Activated T-helper 17 cell treated with anti-CD3 and anti-CD28 coated beads, Interleukin-2, amount 50 U/mL, for 72 hours (primary cell): Measurements from ENCODE around the gene MBD5. TPM values are rescaled to one million over a fixed set of nuclear protein-coding genes. Genes with fewer than 3 reads are reported as not detected.
"Not testable (repeated sequence)": the region's sequence is repeated elsewhere in the genome, so short reads cannot be mapped to it uniquely, and the experiment has no call there.

Experiments
- ATAC-seq: fragments of 150-1000 bp; cut with Tn5 transposase; replicated peaks from 2 replicates; pipeline ENCODE4 v1.10.0; 2021; ENCODE audit warnings: mild to moderate bottlenecking, moderate library complexity
- H3K27ac Mint-ChIP-seq: one replicate; pipeline ENCODE4 v1.8.0; 2022; ENCODE audit warnings: mixed read lengths
- H3K27me3 Mint-ChIP-seq: one replicate; pipeline ENCODE4 v1.8.0; 2022; ENCODE audit warnings: mixed read lengths
- H3K36me3 Mint-ChIP-seq: one replicate; pipeline ENCODE4 v1.8.0; 2022; ENCODE audit warnings: low read depth, mild to moderate bottlenecking, mixed read lengths
- H3K4me1 Mint-ChIP-seq: one replicate; pipeline ENCODE4 v1.8.0; 2022; ENCODE audit warnings: mixed read lengths
- H3K4me3 Mint-ChIP-seq: one replicate; pipeline ENCODE4 v1.8.0; 2022; ENCODE audit warnings: mild to moderate bottlenecking, mixed read lengths
- H3K9me3 Mint-ChIP-seq: one replicate; pipeline ENCODE4 v1.8.0; 2022; ENCODE audit warnings: mixed read lengths
- total RNA-seq, 2 donors: library from RNA; stranded (reverse); gene quantifications; one replicate each; pipeline ENCODE4 v1.2.3, GENCODE V29; 2022

The MBD5 gene
- total RNA-seq, 2 donors from 2014 or later: 33.5 to 55.7 TPM

DNA sequence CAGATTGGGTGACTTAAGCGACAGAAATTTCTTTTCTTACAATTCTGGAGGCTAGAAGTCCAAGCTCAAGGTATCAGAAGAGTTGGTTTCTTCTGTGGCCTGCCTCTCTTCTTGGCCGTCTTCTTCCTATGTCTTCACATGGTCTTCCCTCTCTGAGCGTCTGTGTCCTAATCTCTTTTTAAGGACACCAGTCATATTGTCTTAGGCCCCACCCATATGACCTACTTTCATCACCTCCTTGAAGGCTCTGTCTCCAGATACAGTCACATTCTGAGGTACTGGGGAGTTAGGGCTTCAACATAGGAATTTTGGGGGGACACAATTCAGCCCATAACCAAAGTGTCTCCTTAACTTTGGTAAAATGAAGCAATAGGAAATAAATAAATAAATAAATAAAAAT is 512.8 kb downstream of the MBD5 start:
- peak overlapping the region; percentile 57 for H3K27ac Mint-ChIP-seq
- peaks cover 61% of the 10 kb centered on the region for H3K4me1 Mint-ChIP-seq

DNA sequence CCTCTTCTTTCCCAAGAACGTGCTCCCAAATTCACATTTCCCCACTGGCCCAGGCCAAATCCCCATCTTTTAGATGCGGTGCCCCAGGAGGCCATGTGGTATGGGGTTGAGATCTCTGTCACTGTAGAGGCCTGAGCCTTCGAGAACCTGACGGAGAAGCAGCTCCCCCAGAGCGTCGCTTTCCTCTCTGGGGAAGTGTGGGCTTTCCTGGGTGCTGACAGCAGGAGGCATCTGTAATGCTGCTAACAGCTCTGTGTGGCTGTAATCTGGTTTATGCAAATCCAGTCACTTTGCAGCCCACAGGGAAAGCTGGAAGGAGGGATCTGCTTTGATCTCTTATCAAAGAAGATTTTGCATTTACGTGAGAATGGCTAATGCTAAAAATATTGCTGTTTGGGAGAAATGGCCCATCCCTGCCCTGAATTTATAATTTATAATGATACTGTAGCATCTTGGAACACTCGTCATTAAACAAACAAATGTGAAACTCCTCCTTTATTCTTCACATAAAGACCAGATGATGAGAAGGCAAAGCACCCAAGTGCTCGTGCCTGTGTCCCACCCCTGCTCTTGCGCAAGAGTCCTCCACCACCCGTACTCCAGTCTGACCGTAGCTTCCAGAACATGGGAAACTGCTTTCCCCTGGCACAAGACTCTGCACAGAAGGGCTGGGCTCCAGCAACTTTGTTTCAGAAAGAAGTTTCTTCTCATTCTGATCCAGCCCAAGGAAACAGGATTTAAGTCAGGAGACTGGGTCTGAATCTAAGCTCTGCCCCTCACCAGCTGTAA is 513.7 kb downstream of the MBD5 start:
- H3K4me1 Mint-ChIP-seq: peaks cover 51% of the 10 kb centered on the region
- no peaks in the 10 kb centered on the region for H3K36me3 Mint-ChIP-seq
- no peaks in the 10 kb centered on the region for H3K9me3 Mint-ChIP-seq
- H3K4me3 Mint-ChIP-seq: peak overlapping the region; percentile 47
- no peaks in the 10 kb centered on the region for H3K27me3 Mint-ChIP-seq
- peak overlapping the region; percentile 21 for H3K27ac Mint-ChIP-seq
- no peak for ATAC-seq

More for the DNA sequence above, 512.8 kb downstream of the MBD5 start:
- Mint-ChIP-seq H3K4me3 (peak overlapping the region; percentile 47), H3K27me3 (no peaks in the 10 kb centered on the region), H3K36me3 (no peaks in the 10 kb centered on the region), H3K9me3 (no peaks in the 10 kb centered on the region)
- ATAC-seq: peak; percentile 90

DNA sequence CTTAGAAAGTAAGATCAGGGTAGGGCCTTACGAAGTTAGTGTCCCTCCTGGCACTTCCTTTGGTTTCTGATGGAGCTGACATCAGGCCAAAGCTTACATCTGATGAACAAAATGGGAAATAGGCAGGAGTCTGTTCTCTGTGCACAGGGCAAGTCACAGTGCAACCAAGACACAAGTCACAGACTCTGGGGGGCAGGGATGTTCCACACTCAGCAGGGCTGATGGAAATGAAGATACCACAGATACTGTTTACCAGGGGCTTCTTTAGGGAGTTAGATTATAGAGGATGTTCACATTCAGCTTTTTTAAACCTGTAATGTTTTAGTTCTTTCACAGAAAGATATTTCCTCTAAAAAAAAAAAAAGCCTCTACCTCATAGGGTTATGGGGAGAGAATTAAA is 517.5 kb downstream of the MBD5 start:
- Mint-ChIP-seq H3K4me3 (no peak overlapping the region), H3K27ac (peak overlapping the region; percentile 76), H3K4me1 (peaks cover 33% of the 10 kb centered on the region), H3K9me3 (no peaks in the 10 kb centered on the region), H3K36me3 (no peaks in the 10 kb centered on the region), H3K27me3 (no peaks in the 10 kb centered on the region)
- no peak for ATAC-seq

DNA sequence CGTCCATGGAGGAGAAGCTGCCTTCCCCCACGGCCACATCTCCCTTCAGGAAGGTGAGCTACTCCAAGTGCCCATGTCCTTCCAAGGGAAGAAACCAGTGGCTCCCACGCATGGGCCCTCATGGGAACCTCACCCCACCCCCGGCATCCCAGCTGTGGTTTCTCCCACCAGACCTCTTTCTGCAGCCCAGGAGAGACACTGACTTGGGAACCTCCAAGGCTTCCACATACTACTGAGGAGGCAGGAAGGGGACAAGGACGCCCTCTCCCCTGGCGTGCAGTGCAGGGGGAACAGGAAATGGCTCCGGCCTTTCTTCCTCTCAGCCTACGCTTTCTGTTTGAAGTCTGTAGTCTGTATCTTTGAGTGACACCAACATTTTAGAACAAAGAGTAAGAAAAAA is 519.1 kb downstream of the MBD5 start:
- Mint-ChIP-seq H3K4me3 (peak overlapping the region; percentile 68), H3K27me3 (no peaks in the 10 kb centered on the region), H3K27ac (peak overlapping the region; percentile 93)

DNA sequence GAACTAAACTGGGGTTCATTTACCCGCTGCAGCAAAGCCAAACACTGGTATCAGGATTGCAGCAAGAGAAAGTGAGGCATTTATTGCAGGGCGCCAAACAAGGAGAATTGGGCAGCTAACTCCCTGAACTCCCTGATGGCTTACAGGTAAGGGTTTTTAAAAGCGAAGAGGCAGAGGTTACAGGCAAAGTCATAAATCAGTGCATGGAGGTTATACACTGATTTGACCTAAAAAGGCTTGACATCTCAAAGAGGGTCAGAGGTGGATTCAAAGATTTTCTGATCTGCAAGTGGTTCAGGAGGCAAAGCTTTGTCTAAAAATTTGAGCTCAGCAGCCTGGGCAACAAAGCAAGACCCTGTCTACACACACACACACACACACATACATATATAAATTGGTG is 520.9 kb downstream of the MBD5 start:
- H3K36me3 Mint-ChIP-seq: no peaks in the 10 kb centered on the region
- no peaks in the 10 kb centered on the region for H3K27me3 Mint-ChIP-seq
- peaks cover 34% of the 10 kb centered on the region for H3K4me1 Mint-ChIP-seq
- peaks cover 5% of the 10 kb centered on the region for H3K9me3 Mint-ChIP-seq
- no peak for ATAC-seq
- no peak overlapping the region for H3K4me3 Mint-ChIP-seq
- H3K27ac Mint-ChIP-seq: no peak overlapping the region

More for the DNA sequence above, 519.1 kb downstream of the MBD5 start:
- H3K36me3 Mint-ChIP-seq: no peaks in the 10 kb centered on the region
- no peaks in the 10 kb centered on the region for H3K9me3 Mint-ChIP-seq
- peaks cover 28% of the 10 kb centered on the region for H3K4me1 Mint-ChIP-seq
- peak; percentile 87 for ATAC-seq

DNA sequence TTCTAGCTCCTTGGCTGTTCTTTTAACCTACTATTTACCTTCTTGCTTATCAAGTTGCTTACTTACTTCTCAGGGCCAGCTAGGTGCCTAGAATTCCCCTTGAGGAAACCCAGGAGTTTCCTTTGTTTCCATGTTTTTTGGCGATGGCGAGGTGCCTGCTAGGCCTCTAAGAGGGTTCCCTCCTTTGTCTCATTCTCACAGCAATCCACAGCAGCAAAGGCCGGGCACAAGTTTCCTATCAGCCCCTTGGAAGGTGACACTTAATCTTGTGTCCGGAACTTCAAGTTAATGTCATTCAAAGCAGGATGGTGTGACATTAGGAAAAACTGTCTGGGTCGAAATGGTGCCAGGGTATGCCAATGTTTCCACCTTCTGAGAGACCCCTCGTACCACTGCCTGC is 521.7 kb downstream of the MBD5 start:
- no peak overlapping the region for H3K4me3 Mint-ChIP-seq
- H3K4me1 Mint-ChIP-seq: peaks cover 36% of the 10 kb centered on the region
- peak overlapping the region; percentile 43 for H3K27ac Mint-ChIP-seq
- H3K27me3 Mint-ChIP-seq: no peaks in the 10 kb centered on the region
- no peaks in the 10 kb centered on the region for H3K36me3 Mint-ChIP-seq
- peaks cover 5% of the 10 kb centered on the region for H3K9me3 Mint-ChIP-seq
- no peak for ATAC-seq

DNA sequence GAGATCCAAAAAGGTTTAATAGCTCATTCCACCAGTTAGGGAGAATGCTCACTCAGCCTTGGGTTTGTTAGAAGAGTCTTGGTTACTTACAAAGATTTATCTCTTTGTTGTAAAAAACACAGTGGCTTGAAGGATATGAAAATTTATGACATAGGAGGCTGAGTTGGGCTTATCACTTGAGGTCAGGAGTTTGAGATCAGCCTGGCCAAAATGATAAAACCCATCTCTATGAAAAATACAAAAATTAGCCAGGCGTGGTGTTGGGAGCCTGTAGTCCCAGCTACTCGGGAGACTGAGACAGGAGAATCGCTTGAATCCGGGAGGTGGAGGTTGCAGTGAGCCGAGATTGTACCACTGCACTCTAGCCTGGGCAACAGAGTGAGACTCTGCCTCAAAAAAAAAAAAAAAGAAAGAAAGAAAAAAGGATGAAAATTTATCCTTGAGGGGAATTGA is 522.2 kb downstream of the MBD5 start:
- H3K9me3 Mint-ChIP-seq, H3K36me3 Mint-ChIP-seq, H3K27me3 Mint-ChIP-seq, ATAC-seq, H3K4me3 Mint-ChIP-seq, H3K27ac Mint-ChIP-seq: not testable (repeated sequence)
- H3K4me1 Mint-ChIP-seq: peaks cover 33% of the 10 kb centered on the region

DNA sequence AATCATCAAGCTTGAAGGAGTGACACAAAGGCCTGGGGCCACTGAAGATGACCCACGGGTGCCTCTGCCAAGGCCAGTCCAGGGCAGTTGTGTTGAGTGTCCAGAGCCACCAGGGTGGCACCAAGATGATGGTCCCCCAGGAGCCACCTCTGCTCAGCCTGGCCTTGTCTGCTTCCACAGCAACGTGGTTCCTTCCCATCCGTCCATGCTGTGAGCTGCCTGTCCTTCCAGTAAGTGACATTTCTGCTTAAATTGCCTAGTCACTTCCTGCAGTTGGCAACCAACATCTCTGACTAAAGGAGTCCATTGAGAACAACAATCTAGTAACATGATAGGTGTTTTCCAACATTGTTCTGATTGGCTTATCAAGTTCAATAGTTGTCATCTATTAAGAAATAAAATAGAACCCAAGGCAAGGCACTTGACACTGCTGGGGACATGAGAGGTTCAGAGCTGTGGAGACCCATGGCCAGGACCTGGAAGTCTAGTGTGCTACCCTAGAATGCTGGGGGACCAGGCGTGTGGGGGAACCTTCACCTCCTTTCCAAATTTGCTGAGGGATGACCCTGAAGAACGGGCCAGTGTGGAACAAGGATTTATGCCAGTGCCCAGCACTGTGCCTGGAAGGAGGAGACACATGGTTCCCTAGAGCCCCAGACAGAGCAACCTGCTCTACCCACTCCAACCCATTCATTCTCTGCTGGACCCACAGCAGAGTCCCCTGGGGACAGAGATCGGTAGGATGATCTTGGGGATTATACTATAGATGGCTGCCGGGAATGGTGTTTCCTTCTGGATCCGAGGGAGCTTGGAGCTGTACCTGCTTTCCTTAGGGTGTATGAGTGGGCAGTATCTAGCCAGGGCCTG is 524.7 kb downstream of the MBD5 start:
- Mint-ChIP-seq H3K4me1 (peaks cover 26% of the 10 kb centered on the region), H3K36me3 (no peaks in the 10 kb centered on the region), H3K27ac (peak overlapping the region; percentile 91), H3K4me3 (peak overlapping the region; percentile 53), H3K27me3 (no peaks in the 10 kb centered on the region), H3K9me3 (peaks cover 5% of the 10 kb centered on the region)
- ATAC-seq: peak; percentile 89

DNA sequence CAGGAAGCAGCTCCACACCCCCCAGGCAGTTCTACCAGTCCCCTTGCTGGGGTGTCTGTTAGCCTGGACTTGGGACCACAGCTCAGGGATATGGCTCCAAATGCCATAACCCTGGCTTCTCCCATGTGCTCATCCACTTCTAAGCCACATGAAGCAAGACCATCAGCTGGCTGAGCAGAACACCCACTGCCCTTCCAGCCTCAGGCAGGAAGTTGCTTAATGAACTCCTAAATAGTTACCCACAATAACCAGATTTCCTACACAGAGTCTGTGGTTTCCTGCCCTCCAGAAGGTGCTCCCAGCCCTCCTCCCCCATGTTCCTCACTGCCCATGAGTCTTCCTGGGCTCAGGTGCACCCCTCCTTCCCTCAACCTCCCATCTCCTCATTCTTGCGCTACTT is 525.4 kb downstream of the MBD5 start:
- no peaks in the 10 kb centered on the region for H3K36me3 Mint-ChIP-seq
- H3K4me3 Mint-ChIP-seq: peak overlapping the region; percentile 53
- peak; percentile 30 for ATAC-seq
- no peaks in the 10 kb centered on the region for H3K27me3 Mint-ChIP-seq
- H3K4me1 Mint-ChIP-seq: peaks cover 21% of the 10 kb centered on the region
- H3K27ac Mint-ChIP-seq: peak overlapping the region; percentile 91
- peaks cover 5% of the 10 kb centered on the region for H3K9me3 Mint-ChIP-seq

DNA sequence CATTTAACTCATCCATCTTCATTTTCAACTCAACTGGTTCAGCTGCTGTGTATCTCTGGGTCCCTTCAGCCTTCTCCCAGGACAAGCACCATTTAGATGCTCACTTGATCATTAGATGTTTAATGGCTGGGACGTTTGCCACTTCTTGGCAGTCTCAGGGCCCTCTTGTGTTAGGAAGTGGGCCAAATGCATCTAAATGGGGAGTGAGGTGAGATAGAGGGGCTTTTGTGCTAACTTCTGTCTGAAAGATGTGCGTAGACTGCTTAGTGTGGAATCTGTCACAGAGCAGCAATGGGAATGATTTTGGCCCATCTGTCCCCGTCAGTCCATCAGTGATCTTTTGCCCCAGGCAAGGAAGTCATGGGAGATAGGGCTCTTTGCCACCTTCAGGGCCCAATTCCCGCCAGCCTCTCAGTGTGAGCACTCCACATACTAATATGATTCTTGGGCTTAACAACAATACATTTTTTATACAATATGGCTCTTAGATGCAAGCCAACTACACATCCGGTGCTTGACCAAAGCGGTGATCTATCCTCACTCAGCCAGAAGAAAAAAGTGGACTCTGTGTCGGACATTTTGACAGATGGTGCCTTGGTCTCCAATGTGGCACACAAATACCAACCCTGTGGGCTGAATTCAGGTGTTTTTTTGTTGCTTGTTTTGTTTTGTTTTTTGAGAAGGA is 528.0 kb downstream of the MBD5 start:
- no peak overlapping the region for H3K4me3 Mint-ChIP-seq
- H3K4me1 Mint-ChIP-seq: peaks cover 21% of the 10 kb centered on the region
- H3K27ac Mint-ChIP-seq: no peak overlapping the region
- no peak for ATAC-seq
- peaks cover 5% of the 10 kb centered on the region for H3K9me3 Mint-ChIP-seq
- no peaks in the 10 kb centered on the region for H3K36me3 Mint-ChIP-seq
- no peaks in the 10 kb centered on the region for H3K27me3 Mint-ChIP-seq

DNA sequence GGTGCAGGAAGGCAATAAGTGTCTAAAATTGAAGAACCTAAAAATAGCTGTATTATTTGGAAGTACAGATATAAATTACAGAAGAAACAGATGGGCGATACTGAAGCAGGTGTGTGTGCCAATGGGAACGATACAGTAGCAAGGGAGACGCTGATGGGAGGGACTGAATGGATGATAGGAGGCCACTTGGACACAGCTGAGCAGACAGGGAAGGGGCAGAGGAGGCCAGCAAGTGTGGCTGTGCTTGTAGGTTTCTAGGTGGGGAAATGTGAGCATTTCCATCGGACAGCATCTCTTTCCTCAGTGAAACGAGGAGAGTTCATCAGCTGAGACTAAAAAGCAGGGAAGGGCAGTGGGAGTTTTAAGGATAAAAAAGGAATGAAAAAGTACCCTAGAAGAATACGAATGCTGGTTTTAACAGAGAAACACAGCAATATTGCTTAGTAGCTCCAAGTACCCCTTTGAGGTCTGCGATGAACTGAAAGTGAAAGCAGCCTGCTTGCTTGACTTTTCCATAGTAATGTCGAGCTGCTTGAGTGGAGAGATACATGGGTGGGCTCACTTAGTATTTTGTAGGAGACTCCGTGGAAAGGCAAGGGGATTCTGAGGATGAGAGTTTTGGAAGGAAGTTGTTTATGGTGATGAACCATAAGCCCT is 531.9 kb downstream of the MBD5 start:
- Mint-ChIP-seq H3K27ac (no peak overlapping the region), H3K9me3 (no peaks in the 10 kb centered on the region), H3K4me1 (no peaks in the 10 kb centered on the region), H3K27me3 (no peaks in the 10 kb centered on the region), H3K36me3 (no peaks in the 10 kb centered on the region), H3K4me3 (no peak overlapping the region)
- peak; percentile 76 for ATAC-seq

DNA sequence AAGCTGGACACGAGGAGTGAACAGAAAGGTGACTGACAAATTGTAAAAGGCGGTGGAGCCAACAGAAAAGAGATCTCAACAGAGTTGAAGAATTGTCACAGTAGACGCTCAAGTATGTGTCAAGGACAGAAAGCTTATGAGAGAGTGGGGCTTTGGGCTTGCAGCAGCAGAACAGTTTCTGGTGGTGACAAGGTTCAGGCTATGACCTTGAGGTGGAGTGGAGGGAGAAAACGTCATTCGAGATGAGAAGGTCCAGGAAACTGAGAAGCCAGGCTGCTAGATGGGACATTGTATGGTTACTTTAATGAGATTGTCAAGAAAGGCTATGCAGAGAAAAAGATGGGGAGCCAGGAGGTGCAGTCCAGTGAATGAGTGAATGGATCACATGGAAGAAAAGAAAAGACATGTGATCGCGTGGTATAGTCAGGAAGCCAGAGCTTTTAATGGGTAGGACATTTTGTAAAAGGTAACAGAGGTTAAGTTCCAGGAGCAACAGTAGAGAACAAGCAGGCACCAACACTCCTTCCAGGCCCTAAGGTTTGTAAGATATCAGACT is 532.5 kb downstream of the MBD5 start:
- Mint-ChIP-seq H3K4me1 (peaks cover 3% of the 10 kb centered on the region), H3K36me3 (no peaks in the 10 kb centered on the region), H3K27ac (no peak overlapping the region), H3K27me3 (no peaks in the 10 kb centered on the region), H3K9me3 (peaks cover 4% of the 10 kb centered on the region), H3K4me3 (no peak overlapping the region)
- ATAC-seq: peak; percentile 73

DNA sequence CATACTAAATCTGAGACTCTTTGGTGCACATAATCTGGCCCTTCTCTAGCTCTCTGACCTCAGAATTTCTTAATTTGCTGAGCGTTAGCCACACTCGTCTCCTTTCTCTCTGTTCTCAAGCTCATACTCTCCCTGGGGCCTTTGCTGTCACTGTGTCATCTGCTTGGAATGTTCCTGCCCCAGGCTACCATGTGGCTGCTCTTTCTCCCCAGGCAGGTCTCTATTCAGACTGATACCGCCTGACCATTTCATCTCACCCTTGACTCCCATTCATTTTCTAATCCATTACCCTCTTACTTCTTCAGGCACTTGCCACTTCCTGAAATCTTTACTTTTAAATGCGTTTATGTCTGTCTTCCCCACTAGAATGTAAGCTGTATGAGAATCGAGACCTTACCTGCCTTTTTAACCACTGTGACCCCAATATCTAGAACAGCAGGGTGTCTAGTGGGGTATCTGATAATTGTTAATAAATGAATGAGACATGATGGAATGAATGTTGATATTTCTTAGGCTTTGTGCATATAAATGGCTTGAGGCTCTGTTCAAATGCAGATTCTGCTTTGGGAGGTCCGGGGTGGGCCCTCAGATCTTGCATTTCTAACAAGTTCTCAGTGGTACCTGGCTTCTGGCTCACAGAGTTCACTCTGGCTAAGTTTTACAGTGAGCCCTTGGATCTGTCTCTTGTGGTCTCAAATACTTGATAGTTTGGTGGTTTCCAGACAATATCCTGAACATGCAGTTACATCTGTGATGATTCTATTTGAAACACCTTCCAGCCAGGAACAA is 533.8 kb downstream of the MBD5 start:
- peaks cover 6% of the 10 kb centered on the region for H3K4me1 Mint-ChIP-seq
- no peaks in the 10 kb centered on the region for H3K36me3 Mint-ChIP-seq
- no peak overlapping the region for H3K27ac Mint-ChIP-seq
- no peaks in the 10 kb centered on the region for H3K27me3 Mint-ChIP-seq
- no peak overlapping the region for H3K4me3 Mint-ChIP-seq
- no peak for ATAC-seq
- peaks cover 4% of the 10 kb centered on the region for H3K9me3 Mint-ChIP-seq
